SJSA1 (cell line): Measurements from ENCODE around the gene GRHL1. TPM values are rescaled to one million over a fixed set of nuclear protein-coding genes. Genes with fewer than 3 reads are reported as not detected.

Experiments used
- DNase-seq, 2 experiments: peaks; one replicate each; pipeline ENCODE4 v3.0.0-alpha.2; 2015 to 2020; ENCODE audit warnings: low spot score in 2 of 2, low read depth in 1 of 2
- H3K27ac ChIP-seq: fragments of 250-450 bp; sonication (Bioruptor Pico); 2 replicates; pipeline ENCODE4 v1.5.1; 2020; ENCODE audit warnings: mild to moderate bottlenecking, moderate library complexity
- H3K27me3 ChIP-seq: fragments of 250-450 bp; sonication (Bioruptor Pico); replicated peaks from 2 replicates; pipeline ENCODE4 v1.5.1; 2020; ENCODE audit warnings: mild to moderate bottlenecking, moderate library complexity
- H3K36me3 ChIP-seq: fragments of 250-450 bp; sonication (Bioruptor Pico); 2 replicates; pipeline ENCODE4 v1.5.1; 2020; ENCODE audit warnings: mild to moderate bottlenecking
- H3K4me1 ChIP-seq: fragments of 250-450 bp; sonication (Bioruptor Pico); replicated peaks from 2 replicates; pipeline ENCODE4 v1.6.1; 2021; ENCODE audit warnings: mild to moderate bottlenecking
- H3K4me3 ChIP-seq: fragments of 250-450 bp; sonication (Bioruptor Pico); 2 replicates; pipeline ENCODE4 v1.5.1; 2020; ENCODE audit warnings: mild to moderate bottlenecking
- H3K9me3 ChIP-seq: fragments of 250-450 bp; sonication (Bioruptor Pico); replicated peaks from 2 replicates; pipeline ENCODE4 v1.5.1; 2020; ENCODE audit warnings: mild to moderate bottlenecking
- total RNA-seq: library from RNA; depleted of rRNA; stranded (reverse); fragments of >200 nt; shearing (Covaris generic); gene quantifications from 2 replicates; pipeline ENCODE4 v1.2.3, GENCODE V29; 2014

The GRHL1 gene
- total RNA-seq, 1 experiment from 2014 or later, result 2.3 TPM

GRCh38 chr2:9971890-9972289, 20.4 kb downstream of the GRHL1 start:
- no peak overlapping the region for H3K27ac ChIP-seq

GRCh38 chr2:9972621-9973479, 21.4 kb downstream of the GRHL1 start:
- Histone ChIP-seq H3K36me3 (no peaks in the 10 kb centered on the region), H3K27ac (peak overlapping the region; percentile 56), H3K9me3 (no peaks in the 10 kb centered on the region), H3K4me3 (no peak overlapping the region), H3K4me1 (peaks cover 61% of the 10 kb centered on the region), H3K27me3 (no peaks in the 10 kb centered on the region)
- peak; percentile 80 to 94 for DNase-seq

More at GRCh38 chr2:9971890-9972289, 20.4 kb downstream of the GRHL1 start:
- no peaks in the 10 kb centered on the region for H3K36me3 ChIP-seq
- DNase-seq, result no peak
- H3K27me3 ChIP-seq, result no peaks in the 10 kb centered on the region
- no peak overlapping the region for H3K4me3 ChIP-seq
- no peaks in the 10 kb centered on the region for H3K9me3 ChIP-seq
- peaks cover 61% of the 10 kb centered on the region for H3K4me1 ChIP-seq

GRCh38 chr2:9973690-9974089, 22.2 kb downstream of the GRHL1 start:
- Histone ChIP-seq H3K9me3 (no peaks in the 10 kb centered on the region), H3K36me3 (no peaks in the 10 kb centered on the region), H3K27me3 (no peaks in the 10 kb centered on the region), H3K27ac (peak overlapping the region; percentile 56), H3K4me1 (peaks cover 61% of the 10 kb centered on the region), H3K4me3 (no peak overlapping the region)
- no peak for DNase-seq

DNA sequence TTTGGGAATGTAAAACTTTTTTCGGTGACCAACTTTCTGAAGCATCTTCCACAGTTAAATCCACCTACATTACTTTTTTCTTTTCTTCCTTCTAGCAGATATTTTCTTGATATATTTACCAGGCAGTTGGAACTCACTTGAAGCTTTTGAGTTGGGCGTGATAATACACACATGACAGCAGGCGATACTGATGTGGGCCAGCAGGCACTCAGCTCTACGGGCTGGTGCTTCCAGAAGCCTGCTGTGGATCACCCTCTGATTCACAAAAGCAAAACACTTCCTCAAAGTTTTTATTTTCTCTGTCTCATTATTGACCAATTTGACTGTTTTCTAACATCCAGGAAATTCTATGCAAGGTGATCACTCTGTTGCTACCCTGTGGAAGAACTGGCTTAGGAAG, 22.9 kb downstream of the GRHL1 start:
- no peak for DNase-seq
- Histone ChIP-seq H3K4me1 (peaks cover 61% of the 10 kb centered on the region), H3K27ac (no peak overlapping the region), H3K9me3 (no peaks in the 10 kb centered on the region), H3K4me3 (no peak overlapping the region), H3K27me3 (no peaks in the 10 kb centered on the region), H3K36me3 (no peaks in the 10 kb centered on the region)

DNA sequence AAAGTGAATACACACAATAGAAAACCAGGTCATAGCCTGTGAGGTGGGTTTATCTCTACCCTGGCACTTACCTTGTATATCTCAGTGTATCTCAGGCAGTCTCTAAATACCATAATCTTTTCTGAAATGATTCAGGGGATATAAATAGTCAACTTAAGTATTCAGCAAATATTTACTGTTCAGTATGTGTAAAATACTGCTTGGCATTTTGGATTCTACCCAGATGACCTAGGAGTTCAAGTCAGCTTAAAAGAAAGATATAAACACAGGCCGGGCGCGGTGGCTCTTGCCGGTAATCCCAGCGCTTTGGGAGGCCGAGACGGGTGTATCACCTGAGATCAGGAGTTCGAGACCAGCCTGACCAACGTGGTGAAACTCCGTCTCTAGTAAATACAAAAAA, 23.8 kb downstream of the GRHL1 start:
- H3K9me3 ChIP-seq, result no peaks in the 10 kb centered on the region
- no peaks in the 10 kb centered on the region for H3K27me3 ChIP-seq
- peaks cover 61% of the 10 kb centered on the region for H3K4me1 ChIP-seq
- no peak overlapping the region for H3K4me3 ChIP-seq
- peak overlapping the region; percentile 25 for H3K27ac ChIP-seq
- peak; percentile 70 to 71 for DNase-seq
- no peaks in the 10 kb centered on the region for H3K36me3 ChIP-seq

- no peak overlapping the region for H3K4me3 ChIP-seq
- peaks cover 58% of the 10 kb centered on the region for H3K4me1 ChIP-seq
- H3K9me3 ChIP-seq, result no peaks in the 10 kb centered on the region
- peak; percentile 80 to 90 for DNase-seq
- H3K27me3 ChIP-seq, result no peaks in the 10 kb centered on the region
- peak overlapping the region; percentile 25 for H3K27ac ChIP-seq
- H3K36me3 ChIP-seq, result no peaks in the 10 kb centered on the region
Measured at GRCh38 chr2:9975805-9976447, 24.4 kb downstream of the GRHL1 start.

DNA sequence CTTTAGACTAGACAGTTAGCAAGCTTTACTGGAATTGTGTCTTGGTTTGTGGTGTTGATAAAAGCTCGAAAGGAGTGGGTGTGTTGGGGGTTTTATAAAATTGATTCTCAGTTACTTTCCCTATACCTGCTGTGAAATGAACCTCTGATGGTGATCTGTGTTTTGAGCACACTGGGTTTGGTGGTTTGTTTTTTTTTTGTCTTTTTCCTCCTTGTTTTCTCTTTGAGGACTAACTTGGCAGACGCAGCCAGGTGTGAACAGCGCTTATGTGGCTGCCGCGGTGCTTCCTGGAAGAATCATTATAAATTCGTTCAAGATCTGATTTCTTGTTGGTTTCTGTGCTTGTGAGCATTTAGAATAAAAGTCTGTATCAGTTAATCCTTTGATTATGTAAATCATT, 28.5 kb downstream of the GRHL1 start:
- Histone ChIP-seq H3K9me3 (no peaks in the 10 kb centered on the region), H3K27ac (no peak overlapping the region), H3K36me3 (no peaks in the 10 kb centered on the region), H3K4me1 (peaks cover 46% of the 10 kb centered on the region), H3K27me3 (no peaks in the 10 kb centered on the region), H3K4me3 (no peak overlapping the region)
- DNase-seq, result no peak

DNA sequence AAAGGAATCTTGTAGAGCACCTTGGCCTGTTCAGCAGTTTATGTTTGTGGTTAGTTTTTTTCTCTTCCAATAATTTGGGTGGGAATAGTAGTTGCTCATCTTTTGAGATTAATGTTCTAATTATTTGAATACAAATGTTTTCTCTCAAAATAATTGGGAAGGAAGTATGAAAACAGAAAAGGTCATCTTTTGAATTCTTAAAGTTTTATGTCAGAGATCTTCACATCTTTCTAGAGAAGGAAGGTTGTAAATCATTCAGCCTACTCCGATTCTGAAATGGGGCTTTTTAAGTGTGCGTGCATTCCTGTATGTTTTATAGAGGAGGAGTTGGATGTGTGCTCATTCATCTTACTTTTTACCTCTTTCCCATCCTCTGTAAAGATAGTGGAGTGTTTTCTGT, 29.0 kb downstream of the GRHL1 start:
- Histone ChIP-seq H3K27me3 (no peaks in the 10 kb centered on the region), H3K9me3 (no peaks in the 10 kb centered on the region), H3K4me1 (peaks cover 46% of the 10 kb centered on the region), H3K27ac (no peak overlapping the region), H3K36me3 (no peaks in the 10 kb centered on the region), H3K4me3 (no peak overlapping the region)
- no peak for DNase-seq

- Histone ChIP-seq H3K27ac (no peak overlapping the region), H3K27me3 (no peaks in the 10 kb centered on the region), H3K4me3 (no peak overlapping the region), H3K9me3 (no peaks in the 10 kb centered on the region), H3K36me3 (no peaks in the 10 kb centered on the region), H3K4me1 (peaks cover 36% of the 10 kb centered on the region)
- DNase-seq, result no peak
Measured at GRCh38 chr2:9981655-9982054, 30.2 kb downstream of the GRHL1 start.

DNA sequence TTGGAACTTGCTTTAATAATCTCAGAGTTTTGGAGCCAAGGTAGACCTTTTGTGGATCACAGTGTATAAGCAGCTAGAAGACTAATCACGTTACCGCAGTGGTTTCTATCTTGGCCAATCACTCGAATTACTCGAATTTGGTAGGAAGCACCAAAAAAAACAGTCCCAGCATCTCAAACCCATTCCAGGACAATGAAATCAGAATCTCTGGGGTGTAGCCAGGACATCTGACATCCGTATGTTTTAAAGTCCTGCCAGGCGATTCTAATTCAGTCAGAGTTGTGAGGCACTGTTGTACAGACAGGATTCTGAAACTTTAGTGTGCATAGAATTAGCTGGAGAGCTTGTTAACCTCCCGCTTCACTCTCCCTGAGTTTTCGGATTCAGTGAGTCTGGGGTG, 30.8 kb downstream of the GRHL1 start:
- Histone ChIP-seq H3K36me3 (no peaks in the 10 kb centered on the region), H3K27me3 (no peaks in the 10 kb centered on the region), H3K27ac (no peak overlapping the region), H3K9me3 (no peaks in the 10 kb centered on the region), H3K4me3 (no peak overlapping the region), H3K4me1 (peaks cover 35% of the 10 kb centered on the region)
- DNase-seq, result no peak

GRCh38 chr2:9982891-9983290, 31.4 kb downstream of the GRHL1 start:
- peaks cover 35% of the 10 kb centered on the region for H3K4me1 ChIP-seq

DNA sequence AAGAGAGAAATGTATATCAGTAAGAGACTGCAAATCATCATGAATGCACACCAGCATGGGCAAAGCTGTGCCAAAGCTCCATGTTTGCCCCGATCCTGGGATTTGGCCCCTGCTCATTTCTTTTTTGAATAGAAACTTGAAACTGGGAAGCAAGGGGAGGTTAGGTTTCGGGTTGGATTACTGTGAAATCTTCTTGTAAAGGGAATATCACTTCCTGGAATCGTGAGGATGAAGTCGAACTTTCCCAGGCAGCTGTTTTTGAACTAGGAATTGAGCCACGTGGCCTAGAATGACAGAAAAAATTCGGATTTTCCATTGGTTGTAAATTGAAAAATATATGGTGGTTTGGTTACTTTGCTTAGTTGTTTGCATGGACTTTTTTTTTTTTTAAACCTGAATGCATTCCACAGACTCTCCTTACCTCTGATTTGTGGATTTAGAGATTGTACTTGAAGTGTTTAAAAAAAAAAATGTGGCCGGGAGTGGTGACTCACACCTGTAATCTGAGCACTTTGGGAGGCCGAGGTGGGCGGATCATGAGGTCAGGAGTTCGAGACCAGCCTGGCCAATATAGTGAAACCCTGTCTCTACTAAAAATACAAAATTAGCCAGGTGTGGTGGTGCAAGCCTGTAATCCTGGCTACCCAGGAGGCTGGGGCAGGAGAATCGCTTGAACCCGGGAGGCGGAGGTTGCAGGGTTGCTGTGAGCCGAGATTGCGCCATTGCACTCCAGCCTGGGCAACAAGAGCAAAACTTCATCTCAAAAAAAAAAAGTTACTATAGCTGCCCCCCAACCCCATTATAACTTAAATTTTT, 32.1 kb downstream of the GRHL1 start:
- H3K27me3 ChIP-seq, result no peaks in the 10 kb centered on the region
- H3K36me3 ChIP-seq, result no peaks in the 10 kb centered on the region
- peaks cover 35% of the 10 kb centered on the region for H3K4me1 ChIP-seq
- H3K27ac ChIP-seq, result no peak overlapping the region
- H3K9me3 ChIP-seq, result no peaks in the 10 kb centered on the region
- H3K4me3 ChIP-seq, result no peak overlapping the region
- no peak for DNase-seq

More at GRCh38 chr2:9982891-9983290, 31.4 kb downstream of the GRHL1 start:
- Histone ChIP-seq H3K9me3 (no peaks in the 10 kb centered on the region), H3K27ac (no peak overlapping the region), H3K27me3 (no peaks in the 10 kb centered on the region), H3K4me3 (no peak overlapping the region), H3K36me3 (no peaks in the 10 kb centered on the region)
- DNase-seq, result no peak

GRCh38 chr2:9984217-9984739, 32.8 kb downstream of the GRHL1 start:
- no peaks in the 10 kb centered on the region for H3K27me3 ChIP-seq
- no peak overlapping the region for H3K4me3 ChIP-seq
- H3K4me1 ChIP-seq, result peaks cover 35% of the 10 kb centered on the region
- peak overlapping the region; percentile 26; the same call in 1 of the 2 replicates for H3K27ac ChIP-seq
- no peaks in the 10 kb centered on the region for H3K9me3 ChIP-seq
- H3K36me3 ChIP-seq, result no peaks in the 10 kb centered on the region
- DNase-seq, result peak in 1 of 2 experiments; percentile 64
